HG03460 (cell line): ENCODE data around the gene PAK1.
"Not testable (repeated sequence)": the region's sequence is repeated elsewhere in the genome, so short reads cannot be mapped to it uniquely, and the experiment has no call there.

Experiments
- ATAC-seq: cut with Tn5 transposase; IDR thresholded peaks from one replicate; pipeline ENCODE4 v1.9.1; 2021; ENCODE audit not compliant: unreplicated experiment

PAK1 gene

DNA sequence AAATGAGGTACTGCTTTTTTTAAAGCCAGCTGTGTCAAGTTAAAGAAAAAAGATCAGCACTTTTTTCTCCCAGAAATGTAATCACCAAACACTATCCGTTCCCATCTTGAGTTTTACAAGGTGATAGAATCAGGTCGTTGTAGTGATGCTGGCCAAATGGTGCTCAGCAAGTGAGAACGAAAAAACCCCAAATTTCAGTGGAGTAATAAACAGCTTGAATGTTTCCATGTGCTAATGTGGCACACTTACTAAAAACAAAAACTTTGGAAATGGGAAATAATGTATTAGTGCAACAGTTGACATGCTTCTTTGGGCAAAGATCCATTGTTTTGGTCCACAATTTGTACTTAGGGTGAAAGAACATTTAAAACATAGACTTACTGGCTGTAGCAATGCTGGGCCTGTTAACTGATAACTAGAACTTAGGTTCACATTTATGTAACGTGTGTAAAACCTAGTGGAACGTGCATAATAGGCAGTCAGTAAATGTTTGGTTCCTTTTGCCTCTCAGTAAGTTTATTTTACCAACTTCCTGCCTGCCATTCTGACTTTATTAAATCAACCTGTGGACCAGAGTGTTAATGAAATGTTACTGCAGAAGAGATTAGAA is 157.1 kb downstream of the PAK1 start:
- ATAC-seq: no peak

- ATAC-seq: no peak
Observed at GRCh38 chr11:77312107-77312506, 161.8 kb downstream of the PAK1 start.

DNA sequence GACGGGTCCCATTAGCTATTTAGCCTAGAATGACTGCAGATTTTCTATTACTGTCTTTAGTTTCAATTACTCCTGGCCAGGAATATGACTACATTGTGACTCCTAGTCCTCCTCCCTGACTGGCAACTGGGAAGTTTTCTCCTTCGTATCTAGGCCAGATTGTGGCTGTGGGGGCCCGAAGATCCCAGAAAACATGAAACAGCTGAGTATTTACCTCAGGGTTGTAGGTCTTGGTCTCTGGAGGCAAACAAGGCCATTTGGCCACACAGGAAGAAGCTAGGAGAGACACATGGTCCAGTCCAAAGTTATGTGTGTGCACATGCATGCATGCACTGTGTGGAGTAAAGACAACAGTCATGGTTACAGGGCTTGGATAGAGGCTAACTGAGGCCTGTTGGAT is 162.2 kb downstream of the PAK1 start:
- ATAC-seq: no peak

DNA sequence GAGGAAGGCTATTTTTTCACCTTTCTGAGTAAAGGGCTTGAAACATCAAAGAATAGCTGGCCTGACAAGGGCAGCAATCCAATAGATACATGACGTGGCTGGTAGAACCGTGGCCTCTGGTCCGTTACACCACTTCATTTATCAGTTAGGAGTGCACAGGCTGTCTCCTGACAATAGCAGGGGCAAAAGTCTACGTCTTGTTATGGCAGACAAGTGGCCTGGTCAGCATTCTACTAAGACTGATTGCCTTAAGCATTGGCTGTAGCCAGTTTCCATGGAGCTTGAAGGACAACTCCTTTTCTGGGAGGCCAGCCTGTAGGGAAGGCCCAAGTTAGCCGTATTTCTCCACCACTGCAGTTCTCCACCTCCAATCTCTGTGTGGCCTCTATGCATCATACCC is 163.2 kb downstream of the PAK1 start:
- ATAC-seq: no peak

DNA sequence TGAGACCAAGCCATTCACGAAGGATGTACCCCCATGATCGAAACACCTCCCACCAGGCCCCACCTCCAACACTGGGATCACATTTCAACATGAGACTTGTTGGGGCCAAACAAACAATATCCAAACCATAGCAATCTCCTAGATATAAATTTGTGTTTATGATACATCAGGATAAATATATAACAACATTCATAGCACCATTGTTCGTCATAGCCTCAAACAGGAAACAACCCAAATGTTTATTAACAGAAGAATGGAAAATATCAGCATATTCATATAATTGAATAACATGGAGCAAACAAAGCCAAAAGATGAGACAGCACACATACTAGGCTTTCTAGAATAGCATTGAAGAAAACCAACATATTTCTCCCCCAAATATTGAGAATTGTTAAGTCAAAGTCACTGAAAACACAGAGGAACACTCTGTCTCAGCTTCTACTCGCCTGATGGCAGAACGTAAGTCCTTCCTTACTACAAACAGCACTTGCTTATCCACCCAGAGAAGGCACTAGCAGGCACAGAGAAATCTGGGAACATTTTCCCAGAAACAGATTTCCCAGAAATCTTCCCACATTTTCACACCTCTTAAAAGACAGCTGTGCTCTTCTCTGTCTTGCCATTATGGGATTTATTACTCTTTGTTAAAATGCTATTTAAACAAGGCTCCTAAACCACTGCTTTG is 164.4 kb downstream of the PAK1 start:
- ATAC-seq: no peak

DNA sequence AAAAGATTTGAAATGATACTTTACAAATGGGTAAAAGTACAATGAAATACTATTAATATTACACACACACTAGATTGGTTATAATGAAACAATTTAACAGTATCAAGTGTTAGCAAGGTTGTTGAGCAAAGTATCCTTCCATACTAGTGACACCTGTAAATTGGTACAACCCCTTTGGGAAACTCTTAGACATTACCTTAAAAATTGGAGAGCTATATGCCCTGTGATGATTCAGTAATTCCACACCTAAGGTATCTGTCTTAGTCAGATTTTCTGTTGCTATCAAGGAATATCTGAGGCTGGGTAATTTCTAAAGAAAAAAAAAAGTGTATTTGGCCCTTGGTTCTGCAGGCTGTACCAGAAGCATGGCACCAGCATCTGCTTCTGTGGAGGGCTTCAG is 165.1 kb downstream of the PAK1 start:
- no peak for ATAC-seq

DNA sequence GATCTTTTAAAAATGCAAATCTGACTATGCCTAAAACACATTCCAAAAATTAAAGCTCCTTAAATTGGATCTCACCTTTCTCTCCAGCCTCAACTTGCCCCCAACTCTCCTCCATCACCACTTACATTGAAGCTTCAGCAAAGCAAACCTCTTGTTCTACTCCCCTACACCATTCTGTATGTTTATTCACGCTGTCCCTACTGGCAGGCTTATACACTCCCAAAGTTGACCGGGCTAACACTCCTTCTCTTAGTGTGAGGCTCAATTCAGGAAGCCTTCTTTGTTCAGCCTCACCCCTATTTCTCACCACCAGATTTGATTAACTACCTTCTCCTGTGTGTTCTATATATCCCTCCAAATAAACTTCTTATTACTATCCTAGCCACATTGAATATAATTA is 170.6 kb downstream of the PAK1 start:
- ATAC-seq: no peak

DNA sequence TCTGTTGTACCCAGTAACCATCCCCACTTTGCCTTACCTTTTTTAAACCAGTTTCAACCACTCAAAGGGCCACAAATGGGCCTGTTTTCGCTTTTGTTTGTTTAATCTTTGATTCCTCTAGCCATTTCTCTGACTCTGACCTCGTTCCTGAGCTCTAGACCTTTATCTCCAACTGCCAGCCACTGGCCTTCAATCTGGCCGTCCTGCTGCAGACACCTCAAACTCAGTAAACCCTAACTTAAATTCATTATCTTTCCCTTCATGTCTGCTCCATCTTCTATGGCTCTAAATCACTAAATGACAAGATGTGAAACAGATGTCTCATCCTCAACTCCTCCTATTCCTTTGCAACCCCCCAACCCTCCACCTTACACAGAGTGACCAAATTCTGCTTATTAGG is 171.1 kb downstream of the PAK1 start:
- ATAC-seq: no peak

GRCh38 chr11:77301510-77301909 is 172.4 kb downstream of the PAK1 start, which contains the start of gene GDPD4:
Gene GDPD4, minus strand, starts transcription at chr11:77301686. Its CDS starts 16,549 bp downstream, at chr11:77285137.
- ATAC-seq: no peak

DNA sequence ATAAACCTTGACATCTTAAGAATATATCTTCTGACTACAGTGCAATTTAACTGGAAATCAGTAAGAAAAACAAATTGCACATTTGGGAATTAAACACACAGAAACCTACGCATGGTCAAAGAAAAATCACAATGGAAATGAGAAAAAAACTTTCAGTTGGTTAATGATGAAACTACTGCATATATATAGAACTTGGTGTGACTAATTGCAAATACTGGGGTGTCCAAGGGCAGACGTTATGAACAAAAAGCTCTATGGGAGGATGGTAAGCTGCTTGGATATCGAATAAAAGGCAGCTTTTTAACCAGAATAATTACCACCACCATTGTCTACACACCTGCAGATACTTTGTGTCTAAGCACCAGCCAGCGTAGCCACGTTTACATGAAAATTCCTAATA is 173.2 kb downstream of the PAK1 start:
- ATAC-seq: no peak

DNA sequence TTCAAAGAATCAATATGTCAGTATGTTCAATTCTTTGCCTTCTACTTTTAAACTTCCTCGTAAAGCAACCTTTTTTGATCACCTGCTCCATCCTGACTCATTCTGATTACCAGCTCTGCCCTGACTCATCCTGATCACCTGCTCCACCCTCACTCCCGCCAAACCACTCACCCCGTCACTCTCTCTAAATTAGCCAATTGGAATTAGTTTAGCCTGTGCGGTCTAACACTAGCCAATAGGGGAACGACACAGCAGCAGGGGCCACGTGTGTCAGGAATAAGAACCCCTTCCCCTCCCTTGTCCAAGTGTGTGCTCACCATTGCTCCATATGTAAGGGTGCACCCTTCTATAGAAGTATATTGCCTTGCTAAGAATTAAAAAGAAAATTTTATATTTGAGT is 173.9 kb downstream of the PAK1 start:
- ATAC-seq: not testable (repeated sequence)

DNA sequence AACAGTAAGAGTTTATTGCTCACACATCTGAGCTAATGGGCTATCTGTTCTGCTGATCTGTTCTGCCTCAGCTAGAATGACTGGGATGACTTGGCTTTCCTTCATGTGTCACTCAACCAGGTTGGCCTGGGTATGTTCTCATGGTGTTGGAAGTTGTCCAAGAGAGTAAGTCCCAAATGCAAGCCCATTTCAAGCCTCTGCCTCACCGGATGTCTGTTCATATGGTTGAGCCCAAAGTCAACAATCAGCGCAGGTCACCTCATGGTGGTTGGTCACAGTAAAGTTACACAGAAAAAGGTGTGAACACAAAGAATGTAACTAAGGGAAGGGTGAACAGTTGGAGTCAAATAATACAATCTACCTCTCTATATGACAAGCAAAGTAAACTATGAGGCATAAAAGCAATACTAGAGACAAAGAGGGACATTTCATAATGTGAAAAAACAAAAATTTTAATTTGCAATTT is 174.3 kb downstream of the PAK1 start:
- ATAC-seq: no peak

DNA sequence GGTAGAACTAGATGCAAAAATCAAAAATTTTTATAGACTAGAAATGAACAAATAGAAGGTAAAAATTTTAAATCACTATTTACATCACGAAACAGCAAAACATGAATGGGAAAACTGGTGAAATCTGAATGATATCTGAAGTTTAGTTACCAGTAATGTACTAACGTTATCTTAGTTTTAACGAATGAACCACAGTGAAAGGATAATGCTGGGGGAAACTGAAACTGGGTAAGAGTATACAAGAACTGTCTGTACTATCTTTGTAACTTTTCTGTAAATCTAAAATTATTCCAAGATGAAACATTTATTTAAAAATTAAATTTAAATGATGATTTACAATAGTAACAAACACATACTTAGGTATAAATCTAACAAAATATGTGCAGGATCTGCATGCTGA is 179.9 kb downstream of the PAK1 start:
- ATAC-seq: no peak

DNA sequence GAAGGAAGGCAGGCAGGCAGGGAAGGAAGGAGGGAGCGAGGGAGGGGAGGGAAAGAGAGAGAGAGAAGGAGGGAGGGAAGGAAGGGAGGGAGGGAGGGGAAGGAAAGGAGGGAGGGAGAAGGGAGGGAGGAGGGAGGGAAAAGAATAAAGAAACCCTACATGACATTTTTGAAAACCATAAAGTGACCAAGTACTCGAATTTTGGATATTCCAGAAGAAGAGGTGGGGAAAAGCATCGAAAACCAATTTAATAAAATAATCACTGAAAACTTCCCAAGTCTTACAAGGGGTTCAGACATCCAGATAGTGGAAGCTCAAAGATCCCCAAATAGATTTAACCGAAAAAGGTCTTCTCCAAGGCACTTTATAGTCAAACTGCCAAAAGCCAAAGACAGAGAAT is 184.2 kb downstream of the PAK1 start:
- no peak for ATAC-seq

DNA sequence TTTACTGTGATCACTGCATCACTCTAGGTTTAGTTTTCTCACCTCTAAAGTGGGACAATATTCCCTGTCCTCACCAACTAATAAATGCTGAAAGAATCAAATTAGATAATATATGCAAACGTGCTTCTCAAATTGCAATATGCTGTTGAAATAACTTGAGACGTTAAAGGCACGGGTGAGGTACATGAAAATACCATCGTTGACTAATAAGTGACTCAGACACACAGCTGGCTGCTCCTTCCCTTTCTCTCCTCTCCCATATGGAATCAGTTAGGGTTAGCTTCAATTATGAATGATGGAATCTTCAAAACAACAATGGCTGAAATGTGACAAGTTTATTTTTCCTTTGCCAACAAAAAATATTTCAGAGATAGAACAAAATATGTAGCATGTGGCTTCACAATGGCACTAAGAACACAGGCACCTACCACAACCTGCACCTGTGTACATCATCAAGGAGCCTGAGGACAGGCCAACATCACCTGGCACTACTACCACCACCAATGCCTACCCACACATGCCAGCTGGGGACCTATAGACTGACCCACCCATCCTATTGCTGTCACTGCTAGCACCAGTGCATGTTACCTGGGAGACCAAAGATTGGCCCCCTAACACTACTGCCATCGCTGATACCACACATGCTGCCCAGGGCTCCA is 186.2 kb downstream of the PAK1 start:
- no peak for ATAC-seq

DNA sequence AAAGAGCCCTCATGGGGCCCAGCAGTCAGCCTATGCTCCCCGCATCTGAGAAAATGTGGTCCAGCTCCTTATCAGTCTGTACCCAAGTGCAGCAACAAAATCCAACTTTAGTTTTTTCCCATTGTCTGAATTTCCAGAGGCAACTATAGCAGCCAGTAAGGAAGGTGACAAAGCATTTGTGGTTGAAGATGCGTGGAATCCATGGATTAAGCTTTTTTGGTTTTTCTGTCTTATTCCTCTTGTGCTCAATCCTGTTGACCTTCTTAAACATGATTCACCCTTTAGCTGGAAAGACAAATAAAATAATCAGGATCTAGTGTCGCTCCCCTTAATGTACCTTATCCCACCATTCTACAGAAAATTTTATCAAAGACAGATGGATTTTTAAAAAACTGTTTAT is 186.8 kb downstream of the PAK1 start:
- ATAC-seq: no peak

DNA sequence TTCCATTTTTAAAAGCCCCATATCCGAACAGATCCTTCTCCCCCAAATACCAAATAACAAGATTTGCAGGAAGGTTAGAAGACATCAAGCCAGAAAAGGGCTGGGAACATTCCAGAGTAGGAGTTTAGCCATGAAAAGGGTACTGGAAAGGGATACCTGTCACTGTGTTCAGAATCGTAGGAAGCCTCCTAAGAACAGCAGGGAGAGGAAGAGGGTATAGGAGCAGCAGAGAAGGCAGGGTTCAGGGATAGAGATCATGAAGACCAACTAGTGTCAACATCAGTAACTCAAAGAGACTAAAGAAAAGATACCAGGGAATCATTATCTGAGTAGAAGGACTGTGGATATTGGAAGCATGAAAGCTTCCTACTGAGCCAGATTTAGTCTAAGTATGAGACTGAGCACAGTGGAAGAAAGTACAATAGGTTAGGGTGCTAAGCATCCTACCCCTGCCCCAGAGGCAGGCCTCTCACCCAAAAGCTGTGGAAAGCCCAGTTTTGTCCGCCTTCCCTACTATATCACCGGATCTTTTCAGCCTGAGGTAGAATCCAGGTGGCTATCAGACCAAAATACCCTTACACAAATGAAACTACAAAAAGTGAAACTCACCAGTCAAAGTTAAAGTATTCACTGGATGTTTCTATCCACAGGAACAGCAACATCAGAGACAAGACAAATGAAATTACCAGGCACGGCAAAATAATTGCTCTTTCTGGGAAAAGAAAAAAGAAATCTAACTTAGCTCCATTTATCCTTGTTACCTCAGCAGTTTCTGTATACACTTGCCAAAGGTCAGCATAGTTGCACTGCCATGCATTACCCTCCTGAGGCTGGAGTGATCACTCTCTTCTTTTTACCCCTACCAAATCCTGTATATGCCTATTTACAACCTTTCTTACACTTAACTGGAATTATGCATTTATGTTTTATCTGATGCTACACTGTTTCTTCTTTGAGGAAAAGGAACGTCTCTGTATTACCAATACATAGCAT is 189.1 kb downstream of the PAK1 start:
- no peak for ATAC-seq

DNA sequence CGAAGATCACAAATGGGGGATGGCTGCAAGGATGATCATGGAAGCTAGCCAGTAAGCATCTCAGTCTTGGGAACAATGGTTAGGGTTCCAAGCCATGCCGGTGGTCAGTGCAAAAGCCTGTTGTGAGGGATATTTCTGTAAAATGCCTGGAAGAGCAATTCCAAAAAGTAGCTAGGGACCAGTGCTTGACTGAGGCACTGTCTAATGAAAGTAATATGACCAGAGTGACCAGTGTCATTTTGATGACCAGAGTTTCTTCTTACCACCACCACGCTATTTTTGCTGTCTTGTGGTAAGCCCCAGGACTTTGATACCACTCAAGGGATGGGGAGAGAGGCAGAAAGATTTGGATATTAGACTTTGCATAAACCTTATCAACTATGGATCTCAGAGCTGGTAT is 190.8 kb downstream of the PAK1 start:
- ATAC-seq: no peak

GRCh38 chr11:77278595-77279506 is 195.0 kb downstream of the PAK1 start:
- ATAC-seq: no peak

DNA sequence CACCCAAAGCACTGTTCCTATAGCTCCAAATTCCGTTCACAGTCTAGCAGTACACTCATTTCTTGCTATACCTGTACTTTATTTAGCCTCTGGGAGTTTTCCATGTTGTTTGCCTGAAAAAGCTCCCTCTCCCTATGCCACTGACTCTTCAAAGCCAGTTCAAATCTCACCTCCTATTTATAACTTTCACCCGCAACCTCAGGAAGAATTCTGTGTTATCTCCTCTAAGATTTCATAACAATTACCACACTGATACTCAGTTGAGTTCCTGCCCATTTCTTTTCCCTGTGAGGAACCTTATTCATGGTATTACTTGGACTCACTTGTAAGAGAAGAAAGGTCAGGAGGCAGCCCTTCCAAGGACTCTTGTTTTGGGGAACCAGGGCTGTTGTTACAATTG is 197.6 kb downstream of the PAK1 start:
- ATAC-seq: no peak
